Fibroblast of the aortic adventitia (primary cell): ENCODE data around the gene DCLK2. TPM values are rescaled to one million over a fixed set of nuclear protein-coding genes. Genes with fewer than 3 reads are reported as not detected.
"Not testable (repeated sequence)": the region's sequence is repeated elsewhere in the genome, so short reads cannot be mapped to it uniquely, and the experiment has no call there.

ENCODE experiments used
- DNase-seq: peaks from one replicate; pipeline ENCODE4 v3.0.0-alpha.2; 2010; ENCODE audit warnings: low read depth
- H3K4me3 ChIP-seq: 2 replicates; pipeline ENCODE4 v1.5.1; 2011; ENCODE audit warnings: low read depth, mild to moderate bottlenecking, control low read depth, low read length, moderate library complexity
- total RNA-seq: library from RNA; depleted of rRNA; stranded (reverse); fragments of >200 nt; gene quantifications from 2 replicates; pipeline ENCODE4 v1.2.3, GENCODE V29; 2012; ENCODE audit warnings: low replicate concordance
- TF ChIP-seq, protein P1 (sequence below): IDR thresholded peaks from 2 replicates; pipeline ENCODE4 v1.5.1; 2011; ENCODE audit warnings: mild to moderate bottlenecking, low read length, control low read depth, inconsistent platforms; ENCODE audit not compliant: insufficient read depth

Gene DCLK2
- total RNA-seq, 1 donor = 4.5 TPM

DNA sequence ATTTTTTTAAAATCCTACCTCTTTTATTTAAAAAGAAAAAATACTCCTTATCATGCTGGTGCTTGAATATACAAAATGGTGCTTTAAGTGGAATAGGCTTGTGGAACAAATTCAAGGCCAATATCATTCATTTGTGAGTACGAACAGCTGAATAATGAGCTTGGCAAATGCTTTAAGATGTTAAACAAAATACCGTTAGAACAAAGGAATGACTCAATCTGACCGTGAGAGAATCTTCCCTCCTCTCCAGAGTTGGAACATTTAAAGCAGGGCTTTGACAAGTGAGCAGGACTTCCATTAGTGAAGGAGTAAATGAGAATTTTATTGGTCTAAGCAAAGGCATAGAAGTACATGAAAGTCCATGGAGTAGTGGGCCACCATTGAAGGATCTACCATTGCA, 74.5 kb downstream of the DCLK2 start:
- TF ChIP-seq, protein P1, sequence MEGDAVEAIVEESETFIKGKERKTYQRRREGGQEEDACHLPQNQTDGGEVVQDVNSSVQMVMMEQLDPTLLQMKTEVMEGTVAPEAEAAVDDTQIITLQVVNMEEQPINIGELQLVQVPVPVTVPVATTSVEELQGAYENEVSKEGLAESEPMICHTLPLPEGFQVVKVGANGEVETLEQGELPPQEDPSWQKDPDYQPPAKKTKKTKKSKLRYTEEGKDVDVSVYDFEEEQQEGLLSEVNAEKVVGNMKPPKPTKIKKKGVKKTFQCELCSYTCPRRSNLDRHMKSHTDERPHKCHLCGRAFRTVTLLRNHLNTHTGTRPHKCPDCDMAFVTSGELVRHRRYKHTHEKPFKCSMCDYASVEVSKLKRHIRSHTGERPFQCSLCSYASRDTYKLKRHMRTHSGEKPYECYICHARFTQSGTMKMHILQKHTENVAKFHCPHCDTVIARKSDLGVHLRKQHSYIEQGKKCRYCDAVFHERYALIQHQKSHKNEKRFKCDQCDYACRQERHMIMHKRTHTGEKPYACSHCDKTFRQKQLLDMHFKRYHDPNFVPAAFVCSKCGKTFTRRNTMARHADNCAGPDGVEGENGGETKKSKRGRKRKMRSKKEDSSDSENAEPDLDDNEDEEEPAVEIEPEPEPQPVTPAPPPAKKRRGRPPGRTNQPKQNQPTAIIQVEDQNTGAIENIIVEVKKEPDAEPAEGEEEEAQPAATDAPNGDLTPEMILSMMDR = no peak
- peak; percentile 94 for DNase-seq
- no peak overlapping the region for H3K4me3 ChIP-seq

DNA sequence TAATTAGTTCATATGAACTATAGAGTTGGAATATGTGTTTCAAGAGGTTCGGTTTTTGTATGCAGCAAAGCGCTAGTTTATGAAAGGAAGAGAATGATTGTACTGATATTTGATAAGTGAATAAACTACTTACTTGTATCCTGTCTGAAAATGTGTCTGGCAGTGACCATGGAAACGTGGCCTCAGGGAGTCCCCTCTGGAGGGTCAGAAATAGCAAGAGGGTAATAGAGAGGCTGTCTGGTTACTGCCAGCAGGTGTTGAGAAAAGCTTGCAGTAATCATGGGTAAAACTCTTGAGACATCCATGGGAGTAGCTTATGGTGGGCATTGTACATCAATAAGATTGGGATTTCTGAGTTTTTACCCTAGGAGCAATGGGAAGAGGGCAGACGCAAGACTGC, 77.1 kb downstream of the DCLK2 start:
- TF ChIP-seq, protein P1 = no peak
- DNase-seq = no peak
- H3K4me3 ChIP-seq = no peak overlapping the region

DNA sequence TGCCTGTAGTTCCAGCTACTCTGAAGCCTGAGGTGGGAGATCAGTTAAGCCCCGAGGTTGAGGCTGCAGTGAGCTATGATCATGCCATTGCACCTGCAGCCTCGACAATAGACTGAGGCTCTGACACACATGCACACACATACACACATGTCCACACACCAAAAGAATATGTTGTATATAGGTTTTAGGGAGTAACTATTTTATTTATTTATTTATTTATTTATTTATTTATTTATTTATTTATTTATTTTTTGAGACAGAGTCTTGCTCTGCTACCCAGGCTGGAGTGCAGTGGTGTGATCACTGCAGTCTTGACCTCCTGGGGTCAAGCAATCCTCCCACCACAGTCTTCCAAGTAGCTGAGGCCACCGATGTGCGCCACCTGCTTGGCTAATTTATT, 78.3 kb downstream of the DCLK2 start:
- TF ChIP-seq, protein P1 = no peak
- no peak for DNase-seq
- H3K4me3 ChIP-seq = no peak overlapping the region

DNA sequence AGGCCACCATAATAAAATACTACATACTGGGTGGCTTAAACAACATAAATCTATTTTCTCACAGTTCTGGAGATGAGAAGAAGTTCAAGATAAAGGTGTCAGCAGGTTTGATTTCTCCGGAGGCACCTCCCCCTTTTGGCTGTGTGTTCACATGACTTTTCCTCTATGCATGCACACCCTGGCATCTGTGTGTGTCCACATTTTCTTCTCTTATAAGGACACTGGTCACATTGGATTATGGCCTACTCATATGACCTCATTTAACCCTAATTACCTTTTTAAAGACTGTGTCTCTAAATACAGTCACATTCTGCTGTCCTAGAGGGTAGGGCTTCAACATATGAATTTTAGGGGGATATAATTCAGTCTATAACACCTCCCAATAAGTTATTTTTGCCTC, 79.8 kb downstream of the DCLK2 start:
- TF ChIP-seq, protein P1 = no peak
- DNase-seq = no peak
- no peak overlapping the region for H3K4me3 ChIP-seq

DNA sequence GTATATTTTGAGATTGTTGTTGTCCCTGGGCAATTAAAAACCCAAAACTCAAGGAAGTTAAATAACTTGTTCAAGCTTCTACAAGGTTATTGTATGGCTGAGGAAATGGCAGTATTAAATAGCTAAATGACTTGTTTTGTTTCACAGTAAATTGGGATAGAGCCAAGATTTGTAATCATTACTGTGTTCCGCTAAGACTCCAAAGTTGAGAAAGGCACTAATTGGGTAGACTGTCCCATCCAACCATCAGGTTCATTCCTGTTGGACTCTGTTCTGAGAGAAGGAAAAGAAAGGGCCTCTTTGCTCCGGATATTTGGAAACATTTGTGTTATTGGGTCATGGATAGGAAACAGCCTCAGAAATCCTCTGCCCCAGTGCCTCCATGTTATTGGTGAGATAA, 82.2 kb downstream of the DCLK2 start:
- DNase-seq = no peak
- TF ChIP-seq, protein P1 = no peak

DNA sequence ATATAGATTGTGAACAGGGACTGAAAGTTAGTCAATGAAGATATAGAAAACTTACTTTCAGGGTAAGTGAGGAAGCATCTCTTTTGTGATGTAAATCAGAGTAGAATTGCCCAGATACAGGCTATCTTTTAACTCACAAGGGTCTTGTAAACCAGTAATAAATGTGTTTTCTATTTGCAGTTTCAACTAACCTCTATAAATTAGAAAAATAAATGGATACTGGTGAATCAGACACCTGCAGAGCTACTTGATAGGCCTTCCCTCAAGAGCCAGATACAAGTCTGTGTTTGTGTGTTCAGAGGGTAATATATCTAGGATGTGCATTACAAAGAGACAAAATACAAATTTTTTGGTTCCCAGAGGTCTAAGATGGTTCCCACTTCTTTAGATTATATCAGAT, 82.9 kb downstream of the DCLK2 start:
- DNase-seq = no peak
- TF ChIP-seq, protein P1 = no peak
- H3K4me3 ChIP-seq = no peak overlapping the region

More for the DNA sequence above, 82.2 kb downstream of the DCLK2 start:
- H3K4me3 ChIP-seq = no peak overlapping the region

DNA sequence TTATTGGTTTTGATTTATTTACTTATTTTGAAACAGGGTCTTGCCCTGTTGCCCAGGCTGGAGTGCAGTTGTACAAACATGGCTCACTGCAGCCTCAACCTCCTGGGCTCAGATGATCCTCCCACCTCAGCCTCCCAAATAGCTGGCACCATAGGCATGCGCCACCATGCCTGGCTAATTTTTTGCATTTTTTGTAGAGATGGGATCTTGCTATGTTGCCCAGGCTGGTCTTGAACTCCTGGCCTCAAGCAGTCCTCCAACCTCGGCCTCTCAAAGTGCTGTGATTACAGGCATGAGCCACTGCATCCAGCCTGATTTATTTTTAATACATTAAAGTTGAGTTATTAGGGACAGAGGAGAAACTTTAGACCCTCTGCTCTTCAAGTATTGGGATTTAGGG, 83.8 kb downstream of the DCLK2 start:
- not testable (repeated sequence) for H3K4me3 ChIP-seq, DNase-seq

DNA sequence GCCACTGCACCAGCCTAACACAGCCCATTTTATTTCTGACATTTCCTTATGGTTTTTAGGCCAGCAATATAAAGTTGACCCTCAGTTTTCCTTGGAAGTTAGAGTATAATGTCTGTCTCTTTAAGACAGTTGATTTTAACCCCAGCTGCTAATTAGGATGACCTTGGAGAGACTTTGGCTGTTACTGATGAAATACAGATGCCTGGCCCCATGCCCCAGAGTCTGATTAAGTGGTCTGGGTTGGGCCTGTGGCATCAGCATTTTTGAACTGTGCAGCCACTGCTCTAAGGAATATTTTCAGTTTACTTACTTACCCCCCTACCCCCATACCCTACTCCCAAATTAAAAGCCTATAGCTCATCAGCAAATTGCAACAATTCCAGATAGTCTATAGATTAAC, 85.8 kb downstream of the DCLK2 start:
- TF ChIP-seq, protein P1 = no peak
- peak; percentile 26 for DNase-seq
- H3K4me3 ChIP-seq = no peak overlapping the region
